ENCODE results near the gene PATE2.

The PATE2 gene

DNA sequence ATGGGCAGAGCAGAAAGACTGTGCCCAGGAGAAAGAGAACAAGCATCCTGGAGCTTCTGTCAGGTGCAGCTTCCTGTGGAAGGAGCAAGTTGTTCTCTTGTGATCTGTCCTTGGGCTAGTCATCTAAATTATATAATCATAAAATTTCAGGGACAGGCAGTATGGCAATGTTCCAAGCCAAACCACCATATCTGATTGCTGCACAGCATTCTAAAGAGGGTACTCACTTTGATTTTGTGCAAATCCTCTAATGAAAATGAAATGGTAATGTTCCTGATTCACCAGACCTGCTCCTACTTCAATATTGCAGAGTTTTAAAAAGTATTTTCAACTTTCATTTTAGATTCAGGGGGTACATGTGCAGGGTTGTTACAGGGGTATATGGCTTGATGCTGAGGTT lies at the start of gene PATE2:
TSS of gene PATE2 (minus strand) at position 101 of the 400 bp plus-strand sequence. CDS start at position 46, 55 bp downstream.
- DNase-seq (ENCODE audit: low read depth, low spot score) = no peak

DNA sequence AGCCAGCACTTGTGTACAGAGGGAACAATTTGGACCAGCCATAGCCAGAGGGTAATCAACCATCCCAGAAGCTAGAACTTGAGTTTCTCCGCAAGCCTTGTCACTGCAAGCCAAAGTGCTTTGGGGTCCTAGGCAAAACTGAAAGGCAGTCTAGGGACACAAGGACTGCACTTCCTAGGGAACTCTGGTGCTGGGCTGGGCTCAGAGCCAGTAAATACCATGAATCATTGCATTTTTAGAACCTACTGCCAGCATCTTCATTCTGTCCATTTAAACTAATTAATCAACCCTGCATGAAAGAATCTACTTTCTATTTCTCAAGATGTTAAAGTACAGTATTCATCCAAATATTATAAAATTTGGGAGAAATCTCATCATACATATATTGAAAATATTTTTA lies 29.3 kb upstream of the PATE2 start:
- no peak for DNase-seq (ENCODE audit: low read depth, low spot score)

DNA sequence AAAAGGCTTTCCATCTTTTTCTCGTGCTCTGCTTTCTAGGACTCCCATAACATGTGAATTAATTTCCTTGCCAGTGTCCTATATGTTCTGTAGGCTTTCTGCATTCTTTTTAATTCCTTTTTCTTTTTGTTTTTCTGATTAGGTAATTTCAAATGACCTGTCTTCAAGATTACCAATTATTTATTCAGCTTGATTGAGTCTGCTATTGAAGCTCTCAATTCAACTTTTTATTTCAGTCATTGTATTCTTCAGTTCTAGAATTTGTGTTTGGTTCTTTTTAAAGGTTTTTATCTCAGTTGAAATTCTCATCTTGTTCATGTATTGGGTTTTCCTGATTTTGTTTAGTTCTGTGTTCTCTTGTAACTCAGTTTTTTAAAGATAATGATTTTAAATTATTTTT lies 23.8 kb upstream of the PATE2 start:
- DNase-seq (ENCODE audit: low read depth, low spot score) = no peak

DNA sequence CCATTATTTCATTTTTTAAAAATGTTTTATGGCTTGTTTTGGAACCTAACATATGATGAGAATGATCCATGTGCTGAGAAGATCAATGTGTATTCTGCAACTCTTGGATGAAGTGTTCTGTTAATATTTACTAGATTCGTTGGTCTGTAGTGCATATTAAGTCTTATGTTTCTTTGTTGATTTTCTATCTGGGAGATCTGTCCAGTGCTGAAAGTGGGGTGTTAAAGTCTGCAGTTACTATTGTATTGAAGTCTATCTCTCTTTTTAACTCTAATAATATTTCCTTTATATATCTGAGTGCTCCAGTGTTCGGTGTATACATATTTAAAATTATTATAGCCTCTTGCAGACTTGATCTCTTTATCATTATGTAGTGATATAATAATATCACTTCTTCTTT lies 21.2 kb upstream of the PATE2 start:
- DNase-seq (ENCODE audit: low read depth, low spot score) = no peak

DNA sequence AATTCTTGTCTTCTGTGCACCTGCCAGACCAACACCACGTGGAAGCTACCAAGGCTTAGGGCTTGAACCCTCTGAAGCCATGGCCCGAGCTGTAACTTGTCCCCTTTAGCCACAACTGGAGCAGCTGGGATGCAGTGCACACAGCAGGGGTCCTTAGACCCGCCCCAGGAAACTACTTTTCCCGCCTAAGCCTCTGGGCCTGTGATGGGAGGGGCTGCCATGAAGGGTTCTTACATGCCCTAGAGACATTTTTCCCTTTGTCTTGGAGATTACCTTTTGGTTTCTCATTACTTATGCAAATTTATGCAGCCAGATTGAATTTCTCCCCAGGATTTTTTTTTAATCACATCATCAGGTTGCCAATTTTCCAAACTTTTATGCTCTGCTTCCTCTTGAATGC lies 19.0 kb upstream of the PATE2 start:
- DNase-seq (ENCODE audit: low read depth, low spot score) = peak; percentile 84

DNA sequence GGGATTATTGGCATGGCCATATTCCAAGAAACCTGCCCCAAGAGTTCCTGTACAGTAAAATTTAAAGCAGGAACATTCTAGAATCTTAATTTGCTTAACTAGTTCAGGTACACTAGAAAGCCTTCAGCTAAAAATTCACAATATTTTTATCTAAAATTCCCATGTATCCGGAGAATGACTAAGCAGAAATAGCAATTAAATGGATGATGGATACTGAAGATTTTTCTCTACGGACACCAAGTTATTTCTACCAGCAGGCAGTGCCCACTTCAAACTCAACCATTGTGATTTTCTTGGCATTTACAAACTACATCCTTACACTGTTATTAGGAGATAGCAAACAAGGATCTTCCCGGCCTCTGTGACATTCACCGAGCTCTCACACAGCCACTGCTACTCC lies 12.2 kb upstream of the PATE2 start:
- no peak for DNase-seq (ENCODE audit: low read depth, low spot score)

DNA sequence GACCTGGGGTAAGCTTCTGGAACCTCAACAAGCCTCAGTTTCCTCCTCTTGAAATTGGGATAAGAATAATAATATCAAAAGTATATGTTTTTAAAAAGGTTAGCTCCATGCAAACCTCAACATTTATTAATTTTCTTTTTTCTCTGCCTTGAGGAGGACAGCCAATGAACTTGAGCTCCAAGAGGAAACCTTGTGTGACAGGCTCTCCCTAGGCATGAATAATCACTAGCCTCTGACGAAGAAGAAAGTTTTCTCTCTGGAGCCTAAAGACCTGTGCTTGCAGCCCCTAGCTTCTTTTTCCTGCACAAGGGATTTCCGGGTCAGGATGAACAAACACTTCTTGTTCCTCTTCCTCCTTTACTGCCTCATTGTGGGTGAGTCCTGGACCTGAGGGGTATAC lies 9.2 kb upstream of the PATE2 start, which contains the start of gene PATE3:
TSS of gene PATE3 (plus strand) at position 301 of the 400 bp plus-strand sequence. CDS start at position 326, 25 bp downstream.
- no peak for DNase-seq (ENCODE audit: low read depth, low spot score)

DNA sequence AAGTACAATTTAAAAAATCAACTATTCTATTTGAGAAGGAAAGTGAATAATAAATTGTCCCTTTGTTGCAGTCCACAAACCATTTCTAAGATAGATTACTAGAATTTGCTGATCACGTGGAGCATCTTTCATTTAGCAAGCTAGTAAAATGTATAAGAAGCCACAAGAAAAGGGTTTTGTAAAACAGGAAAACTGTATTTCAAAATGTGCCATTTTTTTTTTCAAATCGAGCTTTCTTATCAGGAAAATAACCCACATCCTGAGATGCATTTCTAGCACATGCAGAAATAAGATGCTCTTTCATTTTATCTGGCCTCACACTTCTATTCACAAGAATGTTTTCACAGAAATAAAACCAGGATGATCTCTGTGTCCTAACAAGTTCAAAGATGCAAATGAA lies 6.0 kb upstream of the PATE2 start:
- no peak for DNase-seq (ENCODE audit: low read depth, low spot score)

DNA sequence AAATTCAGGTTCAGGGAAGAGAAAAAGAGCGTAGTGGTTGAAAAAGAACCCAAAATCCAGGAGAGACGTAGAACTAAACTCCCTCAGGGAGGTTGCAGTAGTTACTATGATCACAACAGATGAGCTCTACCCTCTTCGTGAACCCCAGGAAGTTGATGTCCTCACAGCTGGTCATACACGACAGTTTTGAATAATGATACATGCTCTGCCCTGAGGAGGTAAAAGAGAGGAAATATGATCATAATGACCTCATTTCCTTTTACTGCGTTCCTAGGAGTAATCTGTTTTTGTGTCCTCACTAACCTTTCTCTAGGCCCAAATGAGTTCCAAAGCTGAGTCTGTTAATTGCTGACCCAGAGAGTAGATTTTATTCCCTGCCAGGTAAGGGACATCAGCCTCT lies 1.3 kb downstream of the PATE2 start:
- no peak for DNase-seq (ENCODE audit: low read depth, low spot score)

DNA sequence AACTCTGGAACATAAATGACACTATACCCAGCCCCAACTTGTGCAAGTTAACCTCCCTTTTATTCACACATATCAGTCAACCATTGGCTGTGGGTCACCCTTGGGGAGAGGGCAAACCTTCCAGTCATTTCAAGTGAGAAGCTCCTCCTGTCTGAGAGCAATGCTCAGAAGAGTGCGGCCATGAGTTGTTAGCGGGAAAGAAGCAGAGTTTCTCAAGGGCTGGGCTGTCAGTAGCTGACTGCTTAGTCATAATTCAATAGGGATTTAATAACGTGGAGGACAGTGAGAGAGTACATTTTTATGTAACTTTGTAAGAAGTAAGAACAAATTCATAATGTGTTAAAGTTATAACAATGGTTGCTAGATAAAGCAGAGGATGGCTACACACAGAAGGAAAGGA lies 5.1 kb downstream of the PATE2 start:
- DNase-seq (ENCODE audit: low read depth, low spot score) = no peak

DNA sequence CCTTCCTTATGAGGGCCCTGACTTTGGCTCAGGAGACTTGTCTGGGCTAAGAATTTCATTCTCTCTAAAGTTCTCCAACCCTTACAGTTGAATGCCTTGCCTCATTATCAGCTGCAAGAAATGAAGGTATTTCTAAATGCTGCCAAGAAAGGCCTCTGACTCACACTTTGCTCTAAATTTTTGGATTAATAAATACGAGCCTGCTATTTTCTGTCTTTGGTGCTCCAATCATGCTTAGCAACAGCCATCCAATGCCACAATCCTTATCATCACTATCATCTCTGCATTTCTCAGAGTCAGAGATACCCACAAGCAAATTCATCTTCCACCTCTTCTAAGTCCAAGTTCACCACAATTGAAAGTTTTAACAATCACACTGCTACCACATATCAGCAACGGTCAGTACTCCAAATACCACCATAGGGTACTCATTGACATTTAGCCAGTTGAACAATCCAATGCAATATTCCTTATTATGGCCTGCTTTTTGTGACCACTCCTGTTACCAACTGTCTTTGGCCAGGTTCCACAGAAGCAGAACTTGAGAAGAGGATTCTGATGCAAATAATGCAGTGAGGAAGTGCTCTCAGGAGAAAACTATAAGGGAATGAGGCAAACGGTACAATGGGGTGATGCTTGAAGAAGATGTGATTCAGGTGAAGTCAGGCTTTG lies 5.7 kb downstream of the PATE2 start:
- no peak for DNase-seq (ENCODE audit: low read depth, low spot score)

DNA sequence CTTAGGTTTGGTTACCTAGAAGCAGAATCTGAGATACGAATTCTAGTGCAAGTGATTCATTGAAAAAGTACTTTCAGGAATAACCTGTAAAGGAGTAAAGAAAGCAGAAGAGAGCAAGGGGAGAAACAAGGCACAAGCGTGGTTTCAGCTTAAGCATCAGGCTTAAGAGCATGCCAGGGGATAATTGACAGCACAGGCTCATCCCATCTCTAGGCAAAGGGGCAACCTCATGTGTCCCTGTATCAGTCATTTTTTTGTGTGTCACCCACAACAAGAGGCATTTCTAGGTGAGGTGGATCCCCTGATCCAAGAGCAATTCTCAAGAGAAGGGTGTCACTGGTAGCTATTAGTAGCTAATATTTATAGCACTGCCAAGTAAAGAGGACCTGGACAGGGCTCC lies 8.0 kb downstream of the PATE2 start:
- no peak for DNase-seq (ENCODE audit: low read depth, low spot score)

DNA sequence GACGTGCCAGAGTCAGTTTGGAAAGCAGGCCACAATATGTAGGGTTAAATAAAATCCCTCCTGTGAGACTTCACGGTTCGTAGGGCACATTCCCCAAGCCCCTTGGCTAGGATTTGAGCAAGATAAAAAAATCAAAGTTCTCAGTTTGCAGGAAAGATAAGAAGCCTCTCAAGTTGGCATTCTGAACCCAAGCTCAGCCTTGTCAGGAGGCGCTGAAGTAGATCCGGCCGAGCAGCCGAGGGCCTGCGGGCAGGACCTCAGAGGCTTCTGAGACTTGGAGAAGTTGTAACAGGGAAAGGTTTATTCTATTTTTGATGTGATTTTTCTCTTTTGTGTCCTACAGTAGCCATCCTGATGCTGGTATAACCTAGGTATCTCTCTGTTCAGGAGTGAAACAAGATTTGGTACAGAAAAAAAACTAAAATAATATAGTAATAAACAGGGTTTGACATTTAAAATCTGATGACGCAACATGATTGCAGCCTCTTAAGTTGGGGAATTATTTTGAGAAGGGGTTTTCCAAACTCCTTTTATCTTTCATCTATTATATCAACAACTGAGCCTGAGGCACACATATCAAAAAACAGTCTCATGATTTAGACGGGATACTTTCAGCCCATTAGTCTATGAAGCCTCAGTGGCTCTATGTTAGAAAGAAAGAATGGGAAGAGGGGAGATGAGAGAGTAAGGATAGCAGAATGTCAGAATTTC lies 10.1 kb downstream of the PATE2 start:
- DNase-seq (ENCODE audit: low read depth, low spot score) = no peak

DNA sequence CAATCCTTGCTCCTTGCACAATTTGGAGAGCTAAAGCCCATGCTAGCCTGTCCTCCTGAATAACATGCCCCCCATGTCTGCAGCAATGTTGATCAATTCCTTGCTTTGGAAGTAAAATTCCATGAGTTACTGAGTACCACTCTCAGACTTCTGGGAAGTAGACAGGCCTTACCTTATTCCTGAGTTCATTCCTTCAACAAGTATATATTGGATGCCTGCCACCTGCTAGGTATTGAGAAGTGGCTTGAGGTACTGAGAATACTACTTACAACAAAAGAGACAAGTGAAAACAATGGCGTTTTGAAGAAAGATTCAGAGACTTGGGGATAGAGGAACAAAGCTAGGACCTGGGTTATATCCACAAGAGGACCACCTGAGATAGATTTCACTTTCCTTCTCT lies 12.4 kb downstream of the PATE2 start:
- DNase-seq (ENCODE audit: low read depth, low spot score) = no peak

DNA sequence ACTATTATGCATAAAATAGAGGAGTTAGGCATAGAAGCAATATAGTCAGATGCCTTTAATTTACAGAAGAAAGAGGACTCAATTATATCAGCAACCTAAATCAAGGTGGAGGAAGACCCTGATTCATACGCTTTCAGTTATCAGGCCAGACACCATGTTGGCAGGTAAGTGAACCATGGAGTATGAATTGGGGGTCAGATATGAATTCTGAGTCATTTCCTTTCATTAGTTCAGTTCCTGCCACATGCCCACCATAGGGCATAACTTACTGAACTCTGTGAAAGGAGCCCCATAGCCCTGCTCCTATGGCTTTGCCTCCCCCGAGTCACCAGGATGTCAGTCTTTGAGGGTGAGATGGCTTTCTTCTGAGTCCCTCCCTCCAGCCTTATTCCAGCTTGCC lies 15.1 kb downstream of the PATE2 start:
- no peak for DNase-seq (ENCODE audit: low read depth, low spot score)

DNA sequence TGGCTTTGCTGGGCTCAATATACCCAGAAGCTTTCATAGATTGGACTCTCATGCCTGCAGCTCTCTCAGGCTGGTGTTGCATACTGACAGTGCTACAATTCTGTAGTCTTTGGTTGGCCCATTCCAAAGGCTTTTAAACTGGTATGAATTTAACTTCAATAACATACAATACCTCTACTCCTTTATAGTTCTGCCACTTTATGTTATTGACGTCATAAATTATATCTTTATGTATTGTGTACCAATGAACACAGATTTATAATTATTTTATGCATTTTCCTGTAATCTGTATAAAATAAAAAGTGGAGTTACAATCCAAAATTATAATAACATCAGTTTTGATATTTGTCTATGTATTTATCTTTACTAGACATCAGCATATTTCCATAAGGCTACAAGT lies 16.2 kb downstream of the PATE2 start:
- DNase-seq (ENCODE audit: low read depth, low spot score) = no peak

DNA sequence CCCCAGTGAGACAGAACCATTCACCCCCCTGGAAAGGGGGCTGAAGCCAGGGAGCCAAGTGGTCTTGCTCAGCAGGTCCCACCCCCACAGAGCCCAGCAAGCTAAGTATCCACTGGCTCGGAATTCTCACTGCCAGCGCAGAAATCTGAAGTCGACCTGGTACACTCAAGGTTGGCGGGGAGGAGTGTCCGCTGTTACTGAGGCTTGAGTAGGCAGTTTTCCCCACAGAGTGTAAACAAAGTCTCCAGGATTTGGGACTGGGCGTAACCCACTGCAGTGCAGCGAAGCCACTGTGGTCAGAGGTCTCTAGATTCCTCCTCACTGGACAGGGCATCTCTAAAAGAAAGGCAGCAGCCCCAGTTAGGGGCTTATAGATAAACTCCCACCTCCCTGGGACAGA lies 22.6 kb downstream of the PATE2 start:
- DNase-seq (ENCODE audit: low read depth, low spot score) = no peak

DNA sequence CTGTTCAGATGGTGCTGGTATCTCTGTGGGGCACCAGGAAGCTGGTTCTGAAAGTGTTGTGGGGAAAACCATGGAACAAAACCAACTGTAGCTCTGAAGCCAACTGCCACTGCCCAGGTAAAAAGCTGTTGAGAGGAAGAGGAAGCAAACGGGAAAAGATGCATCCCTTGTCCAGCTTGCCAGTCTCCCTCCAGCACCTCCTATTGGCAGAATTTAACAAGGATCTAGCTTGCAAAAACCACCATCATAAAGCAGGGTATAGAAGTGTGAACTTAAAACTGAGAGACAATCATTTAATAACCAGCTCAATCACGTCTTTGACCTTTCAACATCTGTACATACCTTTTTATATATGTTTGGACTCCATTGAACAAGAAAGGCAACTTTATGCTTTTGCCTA lies 28.0 kb downstream of the PATE2 start:
- DNase-seq (ENCODE audit: low read depth, low spot score) = no peak

DNA sequence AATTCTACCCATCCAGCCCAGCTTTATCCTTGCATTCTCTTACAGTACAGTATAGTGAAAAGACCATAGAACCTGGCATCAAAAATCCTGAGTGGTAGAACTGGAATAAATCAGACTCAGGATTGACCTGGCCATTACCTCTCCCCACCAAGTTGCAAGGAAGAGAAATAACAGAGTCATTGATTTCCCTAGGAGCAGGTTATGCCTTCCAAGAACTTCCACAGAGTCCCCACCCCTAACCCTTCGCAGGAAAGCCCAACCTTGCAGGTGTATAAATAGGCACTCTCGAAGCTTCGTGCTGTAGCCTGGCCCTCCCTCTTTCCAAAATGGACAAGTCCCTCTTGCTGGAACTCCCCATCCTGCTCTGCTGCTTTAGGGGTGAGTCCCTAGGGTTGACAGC lies 32.6 kb downstream of the PATE2 start, which contains the start of gene PATE1:
TSS of gene PATE1 (plus strand) at position 301 of the 400 bp plus-strand sequence. CDS start at position 327, 26 bp downstream.
- no peak for DNase-seq (ENCODE audit: low read depth, low spot score)

DNA sequence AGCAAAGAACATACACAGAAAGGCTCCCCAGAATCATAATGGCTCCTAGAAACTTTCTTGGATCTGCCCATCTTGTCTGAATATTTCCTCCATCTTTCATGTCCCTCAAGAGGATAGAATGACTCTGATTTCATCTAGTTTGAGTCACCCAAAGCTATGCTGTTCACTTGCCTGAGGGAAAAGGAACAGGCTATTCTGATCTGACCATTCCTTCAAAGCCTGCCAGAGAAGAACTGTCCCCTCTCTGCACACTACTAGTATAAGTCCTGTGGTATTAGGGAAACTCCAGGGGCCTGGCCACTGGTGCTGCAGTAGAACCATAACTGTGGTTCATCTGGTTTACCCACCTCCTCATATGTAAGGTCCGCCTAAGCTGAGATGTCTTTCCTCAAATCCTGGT lies 34.9 kb downstream of the PATE2 start:
- peak; percentile 2 for DNase-seq (ENCODE audit: low read depth, low spot score)

DNA sequence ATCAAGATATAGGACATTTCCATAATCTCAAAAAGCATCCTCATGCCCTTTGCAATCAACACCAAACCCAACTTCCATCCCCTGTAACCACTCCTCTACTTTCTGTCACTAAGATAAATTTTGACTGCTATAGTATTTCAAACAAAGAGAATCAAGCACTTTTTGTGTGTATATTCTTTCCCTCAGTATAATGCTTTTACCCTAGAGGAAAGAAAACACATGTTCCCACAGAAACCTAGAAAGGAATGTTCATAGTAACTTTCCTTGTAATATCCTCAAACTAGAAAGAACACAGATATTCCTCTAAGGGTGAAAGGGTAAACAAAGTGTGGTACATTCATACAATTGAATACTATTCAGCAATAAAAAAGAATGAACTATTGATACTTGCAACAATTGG lies 38.0 kb downstream of the PATE2 start:
- DNase-seq (ENCODE audit: low read depth, low spot score) = no peak

DNA sequence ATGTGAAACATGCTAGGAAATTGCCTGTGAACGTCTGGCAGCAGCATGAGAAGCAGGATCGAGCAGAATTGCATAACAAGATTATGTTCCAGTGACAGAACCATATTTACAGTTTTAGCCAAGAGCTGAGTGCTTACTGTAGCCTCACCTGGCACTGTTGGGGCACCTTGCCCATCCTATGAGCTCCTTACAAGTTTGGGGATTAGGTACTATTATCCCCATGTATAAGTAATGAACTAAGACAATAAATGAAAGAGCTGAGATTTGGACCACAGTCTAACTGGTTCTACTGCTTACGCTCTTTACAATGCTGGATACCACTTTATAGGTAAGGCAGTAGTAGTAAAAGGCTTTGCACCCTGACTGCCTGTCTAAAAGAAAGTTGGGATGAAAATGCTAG lies 49.7 kb downstream of the PATE2 start:
- no peak for DNase-seq (ENCODE audit: low read depth, low spot score)

Data from ELF-1 (cell line).